GM19238 (cell line): ENCODE data around the gene BCKDHB.

Experiments
- DNase-seq: peaks from one replicate; pipeline ENCODE4 v3.0.0; 2011; ENCODE audit warnings: low spot score; ENCODE audit not compliant: insufficient read length

The BCKDHB gene

GRCh38 chr6:80148220-80148619, 41.7 kb downstream of the BCKDHB start:
- DNase-seq: no peak

- no peak for DNase-seq
These were observed 45.2 kb downstream of the BCKDHB start for GRCh38 chr6:80151635-80152034.

GRCh38 chr6:80154160-80154559, 47.7 kb downstream of the BCKDHB start:
- DNase-seq: no peak

- no peak for DNase-seq
These were observed 49.8 kb downstream of the BCKDHB start for GRCh38 chr6:80156221-80156620.

GRCh38 chr6:80158478-80158989, 52.1 kb downstream of the BCKDHB start:
- DNase-seq: no peak

GRCh38 chr6:80161434-80161833, 55.0 kb downstream of the BCKDHB start:
- no peak for DNase-seq

- no peak for DNase-seq
These were observed 57.3 kb downstream of the BCKDHB start for GRCh38 chr6:80163754-80164187.

GRCh38 chr6:80165143-80165542, 58.7 kb downstream of the BCKDHB start:
- DNase-seq: no peak

- no peak for DNase-seq
These were observed 59.3 kb downstream of the BCKDHB start for GRCh38 chr6:80165819-80166218.

GRCh38 chr6:80170433-80170832, 64.0 kb downstream of the BCKDHB start:
- DNase-seq: no peak

GRCh38 chr6:80173411-80173810, 66.9 kb downstream of the BCKDHB start:
- DNase-seq: no peak

- no peak for DNase-seq
These were observed 68.6 kb downstream of the BCKDHB start for GRCh38 chr6:80174900-80175572.

- DNase-seq: no peak
These were observed 73.2 kb downstream of the BCKDHB start for GRCh38 chr6:80179695-80180094.

GRCh38 chr6:80181352-80182081, 75.0 kb downstream of the BCKDHB start:
- DNase-seq: no peak

- DNase-seq: no peak
These were observed 75.8 kb downstream of the BCKDHB start for GRCh38 chr6:80182308-80182707.

GRCh38 chr6:80183019-80183795, 76.7 kb downstream of the BCKDHB start:
- DNase-seq: no peak

GRCh38 chr6:80185492-80185891, 79.0 kb downstream of the BCKDHB start:
- no peak for DNase-seq

GRCh38 chr6:80186082-80186481, 79.6 kb downstream of the BCKDHB start:
- no peak for DNase-seq

GRCh38 chr6:80196906-80197305, 90.4 kb downstream of the BCKDHB start:
- no peak for DNase-seq

- DNase-seq: no peak
These were observed 91.0 kb downstream of the BCKDHB start for GRCh38 chr6:80197474-80197873.

- no peak for DNase-seq
These were observed 91.5 kb downstream of the BCKDHB start for GRCh38 chr6:80197986-80198385.

- DNase-seq: no peak
These were observed 96.8 kb downstream of the BCKDHB start for GRCh38 chr6:80203283-80203682.
